GM12892 (cell line): ENCODE measurements around the gene PCP2.

Experiments
- DNase-seq: peaks from one replicate; pipeline ENCODE4 v3.0.0; 2011; ENCODE audit not compliant: insufficient read length
- FAIRE-seq: peaks from 2 replicates; lab custom pipeline; 2011; peaks lifted over from hg19 to GRCh38; lab: Jason Lieb, UNC
- POLR2A ChIP-seq: IDR thresholded peaks from 2 replicates; pipeline ENCODE4 v1.6.1; 2011; ENCODE audit warnings: low read depth, low read length, control low read depth
- POLR2AphosphoS5 ChIP-seq: IDR thresholded peaks from 2 replicates; pipeline ENCODE4 v1.6.1; 2011; ENCODE audit warnings: low read depth, low read length, control low read depth
- TAF1 ChIP-seq: IDR thresholded peaks from 2 replicates; pipeline ENCODE4 v1.6.1; 2011; ENCODE audit warnings: low read depth, mild to moderate bottlenecking, control low read depth, low read length, borderline replicate concordance

PCP2 gene

DNA sequence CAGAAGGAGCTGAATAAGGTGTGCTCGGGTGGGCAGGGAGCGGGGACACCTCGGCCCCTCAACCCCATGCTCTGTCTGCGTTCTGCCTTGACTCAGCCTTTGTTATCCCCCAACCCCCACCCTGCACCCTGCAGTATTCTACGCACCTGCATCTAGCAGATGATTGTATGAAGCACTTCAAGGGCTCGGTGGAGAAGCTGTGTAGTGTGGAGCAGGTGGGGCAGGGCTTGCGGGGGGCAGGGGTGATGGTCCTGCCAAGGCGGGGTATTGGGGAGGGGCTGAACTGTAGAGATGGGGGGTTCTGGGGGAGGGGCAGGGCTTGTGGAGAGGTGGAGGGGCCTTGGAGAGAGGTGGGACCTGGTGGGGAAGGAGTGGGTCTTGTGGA, 9.5 kb upstream of the PCP2 start:
- FAIRE-seq (no peak), DNase-seq (no peak)
- TF ChIP-seq POLR2A = no peak
- TF ChIP-seq POLR2AphosphoS5 = no peak
- no peak for TF ChIP-seq TAF1

- DNase-seq (no peak), FAIRE-seq (no peak)
- no peak for TF ChIP-seq TAF1
- TF ChIP-seq POLR2A = no peak
- no peak for TF ChIP-seq POLR2AphosphoS5
These were observed 8.9 kb upstream of the PCP2 start for GRCh38 chr19:7642295-7643030.

DNA sequence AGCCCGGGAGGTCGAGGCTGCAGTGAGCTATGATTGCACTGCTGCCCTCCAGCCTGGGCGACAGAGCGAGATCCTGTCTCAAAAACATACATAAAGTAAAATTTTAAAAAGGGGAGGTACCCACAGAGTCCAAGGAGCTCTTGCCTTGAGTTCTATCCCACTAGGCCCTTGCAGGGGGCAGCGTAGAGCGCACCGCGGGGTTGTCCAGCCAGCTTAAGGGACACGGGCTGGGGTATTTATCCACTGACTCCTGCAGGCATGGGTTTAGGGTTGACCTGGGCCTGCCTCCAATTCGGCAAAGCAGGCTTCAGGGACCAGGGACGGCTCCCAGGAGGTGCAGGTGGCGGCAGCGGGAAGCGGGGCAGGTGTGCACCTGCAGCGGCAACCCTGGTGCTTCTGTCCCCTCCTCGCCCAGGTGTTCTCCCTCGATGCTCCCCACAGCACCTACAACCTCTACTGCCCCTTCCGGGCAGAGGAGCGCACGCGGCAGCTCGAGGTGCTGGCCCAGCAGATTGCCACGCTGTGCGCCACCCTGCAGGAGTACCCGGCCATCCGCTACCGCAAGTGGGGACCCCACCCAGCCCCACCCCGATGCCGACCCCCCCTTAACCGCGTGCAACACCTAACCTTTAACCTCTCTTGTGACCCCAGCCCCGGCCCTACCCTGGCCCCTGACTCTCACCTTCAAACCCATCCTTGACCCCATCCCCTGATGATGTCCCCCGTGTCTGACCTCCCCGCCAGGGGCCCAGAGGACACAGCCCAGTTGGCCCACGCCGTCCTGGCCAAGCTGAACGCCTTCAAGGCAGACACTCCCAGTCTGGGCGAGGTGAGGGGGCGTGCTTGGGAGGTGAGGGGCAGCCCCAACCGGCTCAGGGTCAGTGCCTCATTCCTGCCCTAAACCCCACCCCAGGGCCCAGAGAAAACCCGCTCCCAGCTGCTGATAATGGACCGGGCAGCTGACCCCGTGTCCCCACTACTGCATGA, 8.1 kb upstream of the PCP2 start:
- FAIRE-seq = no peak
- TF ChIP-seq POLR2A (no peak), TAF1 (no peak), POLR2AphosphoS5 (no peak)
- no peak for DNase-seq

GRCh38 chr19:7640803-7641202, 7.3 kb upstream of the PCP2 start:
- DNase-seq (no peak), FAIRE-seq (no peak)
- TF ChIP-seq POLR2AphosphoS5 (no peak), TAF1 (no peak), POLR2A (no peak)

- DNase-seq = no peak
These were observed 6.4 kb upstream of the PCP2 start for GRCh38 chr19:7639863-7640348.

GRCh38 chr19:7638802-7639465, 5.4 kb upstream of the PCP2 start:
- no peak for FAIRE-seq
- no peak for DNase-seq
- TF ChIP-seq POLR2AphosphoS5 (0 out of 2 replicates have a peak, but pooled peaks have one; percentile 18), POLR2A (no peak)

More at GRCh38 chr19:7639863-7640348, 6.4 kb upstream of the PCP2 start:
- peak; percentile 52; the same call in 1 of the 2 replicates for TF ChIP-seq POLR2AphosphoS5
- no peak for TF ChIP-seq TAF1
- peak; percentile 87 for FAIRE-seq

GRCh38 chr19:7637374-7638256, 4.1 kb upstream of the PCP2 start:
- DNase-seq (no peak), FAIRE-seq (peak; percentile 78)
- TF ChIP-seq POLR2AphosphoS5 (no peak; the same call in 1 of the 2 replicates), POLR2A (no peak), TAF1 (no peak)

DNA sequence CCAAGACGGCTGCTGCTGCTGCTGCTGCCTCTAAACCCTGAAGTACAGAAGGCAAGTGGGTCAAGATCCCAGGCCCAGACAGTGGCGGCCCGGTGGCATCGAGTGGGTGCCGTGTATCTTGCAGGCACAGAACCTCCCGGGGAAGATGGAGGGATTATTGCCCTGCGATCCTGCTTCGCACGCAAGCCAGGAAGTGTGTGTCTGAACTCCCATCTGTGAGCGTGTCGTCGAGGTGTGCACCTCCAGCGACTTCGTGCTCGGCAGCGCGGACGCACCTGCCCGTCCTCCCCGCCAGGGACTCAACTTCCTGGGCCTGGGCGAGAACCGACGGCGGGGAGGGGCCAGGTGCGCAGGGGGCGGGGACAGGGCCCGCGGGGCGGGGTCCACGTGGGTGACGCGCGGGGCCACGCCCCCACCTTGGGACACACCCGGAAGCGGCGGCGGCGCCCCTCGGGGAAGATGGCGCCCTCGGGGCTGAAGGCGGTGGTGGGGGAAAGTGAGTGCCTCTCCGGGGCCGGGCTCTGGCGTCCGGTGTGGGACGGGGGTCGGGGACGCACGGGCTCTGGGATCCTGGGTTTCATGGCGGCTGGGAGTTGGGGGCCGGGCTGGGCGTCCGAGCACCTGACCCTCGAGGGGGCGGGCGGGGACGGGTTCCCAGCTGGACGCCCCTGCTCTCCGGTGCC, 3.3 kb upstream of the PCP2 start, which contains the start of gene STXBP2:
TSS of gene STXBP2 (plus strand) at position 420 of the 683 bp plus-strand sequence. CDS start at position 460, 40 bp downstream.
- peak; percentile 88 for TF ChIP-seq TAF1
- TF ChIP-seq POLR2A = peak; percentile 82; the same call in 1 of the 2 replicates
- peak; percentile 63 for TF ChIP-seq POLR2AphosphoS5
- DNase-seq = peak; percentile 99
- peak; percentile 97 for FAIRE-seq

DNA sequence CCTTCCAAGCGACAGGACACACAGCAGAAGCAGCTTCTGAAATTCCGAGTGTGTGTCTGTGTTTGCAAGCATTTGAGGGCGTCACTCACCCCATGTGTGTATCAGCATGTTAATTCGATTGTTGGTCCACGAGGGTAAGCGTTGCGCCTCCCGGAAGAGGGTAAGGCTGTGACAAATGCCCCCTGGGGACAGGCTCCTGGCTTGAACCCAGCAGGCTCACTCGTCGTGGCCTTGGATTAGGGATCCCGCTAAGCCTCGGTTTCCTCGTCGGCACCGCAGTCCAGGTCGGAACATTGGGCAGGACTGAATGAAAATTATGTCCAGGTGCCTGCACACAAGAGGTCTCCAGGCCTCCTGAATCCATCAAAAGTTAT, 2.8 kb upstream of the PCP2 start:
- TF ChIP-seq TAF1 (no peak), POLR2AphosphoS5 (no peak), POLR2A (no peak)
- DNase-seq (no peak), FAIRE-seq (no peak)
